ENCODE results near the gene TMEM125.

Gene TMEM125

DNA sequence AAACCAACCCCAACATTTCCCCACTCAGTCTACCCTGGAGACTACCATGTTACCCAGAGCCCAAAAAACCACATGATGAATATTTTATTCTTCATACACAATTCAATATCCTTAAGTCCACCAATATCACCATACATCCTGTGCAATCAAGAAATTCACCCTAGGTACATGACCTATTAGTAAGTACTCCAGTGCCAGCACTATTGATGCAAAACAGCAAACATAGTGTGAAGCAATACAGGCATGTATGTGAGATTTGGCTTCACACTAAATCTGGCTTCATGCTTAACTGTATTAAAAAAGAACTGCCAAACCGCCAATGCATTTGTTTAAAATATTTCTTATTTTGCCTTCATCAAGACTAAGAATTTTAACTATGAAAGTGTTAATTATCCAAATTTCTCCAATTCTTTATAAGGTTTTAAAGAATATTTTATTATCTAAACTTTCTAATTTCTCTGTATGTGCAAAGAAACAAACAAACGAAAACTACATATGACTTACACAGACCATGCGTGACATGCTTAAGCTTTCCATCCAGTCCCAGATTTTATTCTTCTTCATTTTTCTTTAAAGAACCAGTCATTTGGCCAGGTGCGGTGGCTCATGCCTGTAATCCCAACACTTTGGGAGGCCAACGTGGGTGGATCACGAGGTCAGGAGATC is 22.4 kb upstream of the TMEM125 start:
- FAIRE-seq = no peak

DNA sequence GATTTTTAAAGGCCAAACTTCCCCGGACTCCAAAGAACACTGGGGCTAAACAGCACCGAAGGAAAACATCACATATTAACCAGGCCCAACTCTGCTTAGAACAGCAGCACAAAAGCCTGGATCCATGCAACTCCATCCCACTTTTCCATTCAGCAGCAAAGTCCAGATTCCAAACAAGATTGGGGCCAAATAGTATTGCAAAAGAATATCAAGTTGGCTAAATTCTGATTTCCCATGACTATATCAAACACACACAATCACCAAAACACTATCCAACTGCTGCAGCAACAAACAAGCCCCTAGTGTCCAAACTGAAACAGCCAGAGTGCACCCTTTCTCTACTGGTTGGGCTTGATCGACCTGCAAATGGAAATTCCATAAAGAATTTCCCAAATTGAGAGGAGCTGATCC is 19.4 kb upstream of the TMEM125 start:
- FAIRE-seq = no peak

GRCh38 chr1:43251024-43251423 is 18.8 kb upstream of the TMEM125 start:
- no peak for FAIRE-seq

GRCh38 chr1:43252225-43252624 is 17.6 kb upstream of the TMEM125 start:
- FAIRE-seq = no peak

DNA sequence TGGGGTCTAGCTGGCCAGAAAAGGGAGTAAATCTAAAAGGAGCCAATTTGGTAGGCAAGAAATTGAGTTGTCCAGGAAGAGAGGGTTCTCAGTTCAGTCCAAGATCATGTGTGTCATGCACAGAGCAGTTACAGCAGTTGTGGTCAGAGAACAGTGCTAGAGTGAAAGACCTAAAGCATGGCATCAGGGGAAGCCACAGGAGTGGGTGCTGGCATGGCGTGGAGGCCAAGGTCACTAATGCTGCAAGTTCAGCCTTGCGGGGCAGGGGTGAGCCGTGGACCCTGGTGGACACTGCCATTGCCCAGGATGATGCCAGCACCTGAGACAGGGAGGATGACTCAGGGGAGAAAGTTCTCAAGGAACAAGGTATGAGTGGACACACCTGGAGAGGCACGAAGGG is 16.6 kb upstream of the TMEM125 start:
- no peak for FAIRE-seq

DNA sequence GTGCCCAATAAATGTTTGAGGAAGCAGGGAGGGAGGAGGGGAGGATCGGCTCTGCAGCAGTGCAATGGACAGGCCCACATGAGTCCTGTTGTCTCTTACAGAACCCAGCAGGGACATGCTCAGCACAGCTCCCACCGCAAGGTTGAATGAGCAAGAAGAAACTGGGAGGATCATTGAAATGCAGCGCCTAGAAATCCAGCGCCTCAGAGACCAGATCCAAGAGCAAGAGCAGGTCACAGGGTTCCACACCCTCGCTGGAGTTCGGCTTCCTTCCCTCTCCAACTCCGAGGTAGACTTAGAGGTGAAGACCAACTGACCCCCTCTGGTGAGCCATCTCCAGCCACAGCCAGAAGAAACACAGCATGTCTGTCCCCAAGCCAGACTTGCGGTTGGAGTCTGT is 15.9 kb upstream of the TMEM125 start:
- no peak for FAIRE-seq

DNA sequence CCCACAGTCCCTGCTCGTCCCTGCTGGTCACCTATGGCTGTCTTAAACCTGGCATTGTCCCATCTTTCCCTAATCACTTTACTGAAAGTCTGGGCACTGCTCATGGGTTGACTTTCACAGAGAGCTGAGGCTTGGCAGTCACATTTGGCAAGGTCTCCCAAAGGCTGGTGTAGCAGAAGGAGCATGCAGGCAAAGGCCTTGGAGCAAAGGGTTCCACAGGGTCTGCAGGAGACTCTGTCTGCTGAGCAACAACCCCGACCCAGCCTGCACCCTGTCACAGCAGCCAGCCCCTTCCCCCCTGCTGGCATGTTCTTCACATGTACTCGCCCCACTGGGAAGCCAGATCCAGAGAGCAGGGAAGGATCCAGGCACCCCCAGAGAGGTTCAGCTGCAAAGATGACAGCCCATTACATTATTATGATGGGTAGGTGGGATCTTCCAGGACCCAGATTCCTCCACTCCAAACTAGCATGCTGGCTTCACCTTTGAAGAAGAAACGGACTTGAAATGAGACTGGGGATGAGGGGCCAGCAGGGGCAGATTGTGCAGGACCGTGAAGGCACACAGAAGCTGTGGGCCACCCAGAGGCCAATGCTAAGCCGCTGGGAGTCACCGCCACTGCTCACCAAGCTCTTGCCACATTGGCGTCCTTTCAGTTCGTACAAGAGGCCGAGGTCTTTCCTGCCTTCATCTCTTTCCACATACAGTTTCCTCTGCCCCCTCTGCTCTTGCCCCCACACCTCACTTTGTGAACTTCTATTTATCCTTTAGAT is 14.2 kb upstream of the TMEM125 start:
- FAIRE-seq = no peak

DNA sequence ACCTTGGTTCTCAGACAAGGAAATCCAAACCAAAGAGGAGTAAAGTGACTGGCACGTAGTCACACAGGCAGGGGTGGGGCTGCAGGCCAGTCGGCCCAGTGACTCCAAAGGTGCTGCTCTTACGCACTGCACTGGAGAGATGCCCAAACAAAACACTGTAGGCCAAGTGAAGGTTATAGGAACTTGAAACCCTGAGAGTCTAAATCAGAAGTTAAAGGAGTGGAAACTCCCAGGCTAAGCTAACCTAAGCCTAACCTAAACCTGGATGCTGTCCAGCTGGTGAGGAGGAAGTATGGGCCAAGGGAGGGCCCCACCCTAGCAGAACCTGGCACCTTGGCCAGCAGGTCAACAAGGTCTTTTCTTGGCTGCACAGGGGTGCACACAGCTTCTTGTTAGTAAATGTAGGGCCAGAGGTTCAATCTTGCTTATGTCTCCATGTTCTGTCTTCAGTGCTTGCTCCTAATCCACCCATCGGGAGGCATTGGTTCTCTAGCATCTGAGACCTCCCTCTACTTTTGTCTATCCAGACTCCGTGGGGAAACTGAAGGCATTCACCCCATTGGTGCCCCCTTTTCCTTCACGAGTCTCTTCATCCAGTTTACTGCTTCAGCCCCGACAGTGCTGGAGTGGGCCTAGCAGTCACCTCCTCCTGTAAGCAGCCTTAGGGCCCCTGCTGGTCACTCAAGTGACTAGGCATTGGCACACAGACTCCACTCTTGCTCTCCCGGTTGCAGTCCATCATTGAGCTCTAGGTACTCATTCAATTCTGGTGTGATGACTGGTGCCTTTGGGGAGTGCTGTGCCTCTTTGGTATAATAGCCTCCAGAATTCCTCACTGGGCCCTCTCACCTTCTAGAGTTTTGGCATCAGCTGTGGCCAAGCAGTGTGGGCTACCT is 12.9 kb upstream of the TMEM125 start:
- no peak for FAIRE-seq

GRCh38 chr1:43258370-43258769 is 11.4 kb upstream of the TMEM125 start:
- FAIRE-seq = no peak

GRCh38 chr1:43265431-43265830 is 4.4 kb upstream of the TMEM125 start:
- FAIRE-seq = no peak

- FAIRE-seq = no peak
These were observed 2.9 kb upstream of the TMEM125 start for GRCh38 chr1:43266881-43267280.

- FAIRE-seq = no peak
These were observed 2.4 kb upstream of the TMEM125 start for GRCh38 chr1:43267291-43267805.

DNA sequence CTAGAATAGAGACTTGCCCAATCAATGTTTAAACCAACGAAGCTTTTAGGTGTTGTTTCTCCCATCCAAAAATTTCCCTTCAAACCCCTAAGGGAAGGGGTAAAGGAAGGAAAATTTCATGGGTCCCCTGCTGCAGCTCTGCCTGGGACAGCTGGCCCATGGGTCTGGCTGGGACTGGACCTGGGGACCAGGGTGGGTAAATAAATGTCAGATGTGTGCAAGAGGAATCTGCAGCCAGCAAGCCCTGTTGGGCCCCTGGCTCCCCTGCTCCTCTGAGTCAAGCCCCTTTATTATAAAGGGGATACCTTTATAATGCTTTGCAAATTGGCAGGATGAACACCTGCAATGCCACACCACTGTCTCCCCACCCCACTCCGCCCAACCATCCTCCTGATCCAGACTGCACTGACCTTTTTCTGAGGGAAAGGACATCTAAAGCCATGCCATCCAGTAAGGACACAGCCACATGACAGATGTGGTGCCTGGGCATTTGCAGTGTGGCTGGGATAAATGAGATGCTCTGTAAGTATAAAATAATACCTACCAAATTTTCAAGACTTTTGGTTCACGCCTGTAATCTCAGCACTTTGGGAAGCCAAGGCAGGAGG is 1.9 kb upstream of the TMEM125 start:
- no peak for FAIRE-seq

- no peak for FAIRE-seq
These were observed 775 bp downstream of the TMEM125 start for GRCh38 chr1:43270421-43271095.

DNA sequence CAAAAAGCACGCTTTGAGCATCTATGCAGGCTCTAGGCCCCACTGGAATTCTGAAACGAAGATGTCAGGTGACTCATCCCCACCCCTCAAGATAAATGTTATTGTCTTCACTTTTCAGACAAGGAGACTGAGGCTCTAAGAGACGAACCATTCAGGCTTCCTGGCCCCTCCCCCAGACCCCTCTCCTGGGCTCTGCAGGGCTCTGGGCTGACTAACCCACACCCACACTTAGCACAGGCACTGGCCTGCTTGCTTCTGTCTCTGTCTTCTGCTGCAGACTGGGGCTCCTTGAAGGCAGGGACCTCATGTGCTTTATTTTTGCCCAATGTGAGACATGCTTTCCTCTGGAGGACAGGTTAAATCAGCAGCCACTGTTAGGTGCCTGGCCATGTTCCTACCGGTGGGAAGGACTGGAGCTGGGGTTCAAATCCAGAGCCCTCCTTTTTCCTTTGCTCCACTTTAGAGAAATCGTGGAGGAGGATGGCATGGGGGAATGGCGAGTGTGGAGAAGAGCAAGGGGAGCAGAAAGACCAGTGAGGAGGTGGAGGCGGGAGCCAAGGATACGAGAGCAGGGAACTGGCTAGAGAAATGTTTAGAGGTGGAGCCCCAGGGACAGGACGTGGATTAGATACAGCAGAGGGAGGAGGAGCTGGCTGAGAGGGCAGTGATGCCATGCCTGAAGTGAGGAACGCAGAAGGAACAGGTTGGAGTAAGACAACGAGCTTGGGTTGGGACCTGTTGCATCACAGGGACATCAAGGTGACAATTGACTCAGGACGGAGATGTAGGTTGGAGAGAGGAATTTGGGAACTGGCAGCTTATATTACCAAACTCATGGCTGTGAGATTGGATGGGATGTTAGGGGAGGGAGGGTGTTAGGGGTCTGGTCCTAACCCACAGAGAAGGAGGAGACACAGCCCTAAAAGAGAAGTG is 1.7 kb downstream of the TMEM125 start:
- no peak for FAIRE-seq

DNA sequence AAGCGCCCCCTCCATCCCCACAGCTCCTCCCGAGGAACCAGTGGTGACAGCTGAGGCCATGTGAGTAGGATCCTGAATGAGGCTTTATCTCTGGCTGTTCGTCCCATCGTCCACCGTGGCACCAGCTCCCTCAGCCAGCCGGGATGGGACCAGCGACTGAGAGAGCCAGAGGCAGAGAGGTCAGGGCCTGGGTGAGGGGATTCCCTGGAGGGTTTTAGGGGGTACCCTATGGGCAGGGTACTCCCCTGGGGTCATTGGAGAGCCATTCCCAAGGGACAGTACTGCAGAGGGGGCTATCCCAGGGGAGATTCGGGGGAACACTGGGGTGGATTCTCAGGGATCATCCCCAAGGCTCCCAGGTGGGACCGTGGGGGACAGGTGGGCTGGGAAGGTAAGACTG is 2.4 kb downstream of the TMEM125 start:
- no peak for FAIRE-seq

- FAIRE-seq = no peak
These were observed 3.1 kb downstream of the TMEM125 start for GRCh38 chr1:43272576-43273571.

DNA sequence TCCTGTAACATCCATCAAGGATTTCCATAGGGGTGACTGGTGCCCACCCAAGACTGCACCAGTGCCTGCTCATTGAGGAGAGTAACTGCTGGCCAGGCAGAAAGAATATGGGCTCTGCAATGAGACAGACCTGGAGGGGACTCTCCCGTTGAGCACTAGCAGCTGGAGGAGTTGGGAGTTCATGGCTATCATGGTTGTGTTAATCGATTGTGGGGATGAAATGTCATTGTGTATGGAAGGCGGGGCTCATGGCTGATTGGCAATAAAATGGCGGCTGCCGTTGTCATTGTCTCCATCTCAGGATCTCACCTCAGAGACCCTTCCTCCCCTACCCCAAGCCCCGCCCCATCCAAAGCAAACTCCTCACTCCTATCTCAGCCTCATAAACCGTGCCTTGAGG is 3.9 kb downstream of the TMEM125 start:
- FAIRE-seq = no peak

DNA sequence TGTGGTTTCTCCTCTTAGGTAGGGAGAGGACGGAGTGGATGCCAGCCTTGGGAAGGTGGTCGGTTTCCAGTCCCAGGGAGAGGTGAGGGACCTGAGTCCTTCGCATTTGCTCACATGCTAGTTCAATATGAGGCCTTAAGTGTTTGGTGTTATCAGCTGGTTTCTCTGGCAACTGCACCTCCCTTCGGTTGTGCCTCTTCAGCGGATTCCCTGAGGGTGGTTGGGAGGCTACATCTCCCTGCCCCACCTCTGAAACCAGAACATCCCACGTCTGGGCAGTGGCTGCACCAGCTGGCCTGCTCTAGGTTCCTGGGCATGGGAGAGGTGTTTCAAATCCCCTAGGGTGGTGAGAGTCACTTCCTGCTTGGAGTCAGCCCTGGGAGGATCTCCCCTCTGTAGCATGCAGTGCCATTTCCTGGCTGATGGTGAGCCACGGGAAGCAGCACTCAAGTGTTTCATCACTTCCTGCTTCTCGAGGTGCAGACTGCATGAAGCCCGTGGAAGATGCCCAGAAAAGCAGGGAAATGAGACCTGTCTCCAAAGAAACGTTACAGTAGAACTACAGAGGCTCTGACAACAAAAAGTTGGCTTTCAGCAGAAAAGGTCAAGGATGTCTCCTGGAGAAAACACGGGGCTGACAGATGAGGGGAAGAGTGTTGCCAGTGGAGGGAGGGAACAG is 4.5 kb downstream of the TMEM125 start:
- FAIRE-seq = no peak
